HL-60 (cell line): ENCODE measurements around the gene CCDC88C.

Source experiments
- DNase-seq, 2 experiments: peaks; one replicate each; pipeline ENCODE4 v3.0.0-alpha.2; 2010 to 2020; ENCODE audit warnings: low read depth in 1 of 2, low spot score in 1 of 2
- H3K27ac ChIP-seq: fragments of 250-450 bp; sonication (Bioruptor Pico); replicated peaks from 2 replicates; pipeline ENCODE4 v1.5.1; 2020; ENCODE audit warnings: mild to moderate bottlenecking, moderate library complexity
- H3K27me3 ChIP-seq: fragments of 250-450 bp; sonication (Bioruptor Pico); 2 replicates; pipeline ENCODE4 v1.5.1; 2021; ENCODE audit warnings: mild to moderate bottlenecking, moderate library complexity; ENCODE audit not compliant: insufficient read depth, poor library complexity, severe bottlenecking
- H3K4me3 ChIP-seq: replicated peaks from 2 replicates; pipeline ENCODE4 v1.5.1; 2011; ENCODE audit warnings: mild to moderate bottlenecking, control low read depth, low read length; ENCODE audit not compliant: insufficient read depth
- GABPA ChIP-seq: IDR thresholded peaks from 2 replicates; pipeline ENCODE4 v1.6.1; 2012; ENCODE audit warnings: low read depth
- POLR2AphosphoS5 ChIP-seq: IDR thresholded peaks from 2 replicates; pipeline ENCODE4 v1.6.1; 2012; ENCODE audit warnings: low read depth
- SPI1 ChIP-seq: IDR thresholded peaks from 2 replicates; pipeline ENCODE4 v1.6.1; 2012; ENCODE audit warnings: low read depth, mild to moderate bottlenecking, borderline replicate concordance
- TF ChIP-seq, protein P1 (sequence below): IDR thresholded peaks from one replicate; pipeline ENCODE4 v1.5.1; 2011; ENCODE audit warnings: low read length, control low read depth, inconsistent platforms; ENCODE audit not compliant: insufficient read depth
- TF ChIP-seq, protein P2 (sequence below): IDR thresholded peaks from 2 replicates; pipeline ENCODE4 v1.6.1; 2012; ENCODE audit warnings: low read depth; ENCODE audit not compliant: insufficient replicate concordance

Gene CCDC88C

DNA sequence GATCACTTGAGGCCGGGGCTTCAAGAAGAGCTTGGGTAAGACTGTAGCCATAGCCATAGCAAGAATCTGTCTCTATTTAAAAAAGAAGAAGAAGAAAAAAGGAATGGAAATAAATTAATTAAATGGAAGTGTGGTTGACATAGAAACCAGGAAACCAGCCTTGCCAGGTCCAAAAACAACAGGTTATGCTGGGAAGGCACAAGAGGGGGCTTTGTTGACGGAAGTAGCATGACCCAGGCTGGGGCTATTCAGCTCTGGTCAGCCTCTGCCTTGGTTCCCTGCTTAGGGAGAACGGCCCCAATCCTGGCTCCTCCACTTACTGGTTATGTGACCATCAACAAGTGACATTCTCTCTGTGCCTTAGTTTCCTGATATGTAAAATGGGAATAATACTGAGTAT lies 158.7 kb downstream of the CCDC88C start:
- DNase-seq, result no peak
- TF ChIP-seq, protein P1, sequence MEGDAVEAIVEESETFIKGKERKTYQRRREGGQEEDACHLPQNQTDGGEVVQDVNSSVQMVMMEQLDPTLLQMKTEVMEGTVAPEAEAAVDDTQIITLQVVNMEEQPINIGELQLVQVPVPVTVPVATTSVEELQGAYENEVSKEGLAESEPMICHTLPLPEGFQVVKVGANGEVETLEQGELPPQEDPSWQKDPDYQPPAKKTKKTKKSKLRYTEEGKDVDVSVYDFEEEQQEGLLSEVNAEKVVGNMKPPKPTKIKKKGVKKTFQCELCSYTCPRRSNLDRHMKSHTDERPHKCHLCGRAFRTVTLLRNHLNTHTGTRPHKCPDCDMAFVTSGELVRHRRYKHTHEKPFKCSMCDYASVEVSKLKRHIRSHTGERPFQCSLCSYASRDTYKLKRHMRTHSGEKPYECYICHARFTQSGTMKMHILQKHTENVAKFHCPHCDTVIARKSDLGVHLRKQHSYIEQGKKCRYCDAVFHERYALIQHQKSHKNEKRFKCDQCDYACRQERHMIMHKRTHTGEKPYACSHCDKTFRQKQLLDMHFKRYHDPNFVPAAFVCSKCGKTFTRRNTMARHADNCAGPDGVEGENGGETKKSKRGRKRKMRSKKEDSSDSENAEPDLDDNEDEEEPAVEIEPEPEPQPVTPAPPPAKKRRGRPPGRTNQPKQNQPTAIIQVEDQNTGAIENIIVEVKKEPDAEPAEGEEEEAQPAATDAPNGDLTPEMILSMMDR, result no peak
- no peak for TF ChIP-seq SPI1
- no peak for TF ChIP-seq GABPA
- TF ChIP-seq POLR2AphosphoS5, result no peak
- TF ChIP-seq, protein P2, sequence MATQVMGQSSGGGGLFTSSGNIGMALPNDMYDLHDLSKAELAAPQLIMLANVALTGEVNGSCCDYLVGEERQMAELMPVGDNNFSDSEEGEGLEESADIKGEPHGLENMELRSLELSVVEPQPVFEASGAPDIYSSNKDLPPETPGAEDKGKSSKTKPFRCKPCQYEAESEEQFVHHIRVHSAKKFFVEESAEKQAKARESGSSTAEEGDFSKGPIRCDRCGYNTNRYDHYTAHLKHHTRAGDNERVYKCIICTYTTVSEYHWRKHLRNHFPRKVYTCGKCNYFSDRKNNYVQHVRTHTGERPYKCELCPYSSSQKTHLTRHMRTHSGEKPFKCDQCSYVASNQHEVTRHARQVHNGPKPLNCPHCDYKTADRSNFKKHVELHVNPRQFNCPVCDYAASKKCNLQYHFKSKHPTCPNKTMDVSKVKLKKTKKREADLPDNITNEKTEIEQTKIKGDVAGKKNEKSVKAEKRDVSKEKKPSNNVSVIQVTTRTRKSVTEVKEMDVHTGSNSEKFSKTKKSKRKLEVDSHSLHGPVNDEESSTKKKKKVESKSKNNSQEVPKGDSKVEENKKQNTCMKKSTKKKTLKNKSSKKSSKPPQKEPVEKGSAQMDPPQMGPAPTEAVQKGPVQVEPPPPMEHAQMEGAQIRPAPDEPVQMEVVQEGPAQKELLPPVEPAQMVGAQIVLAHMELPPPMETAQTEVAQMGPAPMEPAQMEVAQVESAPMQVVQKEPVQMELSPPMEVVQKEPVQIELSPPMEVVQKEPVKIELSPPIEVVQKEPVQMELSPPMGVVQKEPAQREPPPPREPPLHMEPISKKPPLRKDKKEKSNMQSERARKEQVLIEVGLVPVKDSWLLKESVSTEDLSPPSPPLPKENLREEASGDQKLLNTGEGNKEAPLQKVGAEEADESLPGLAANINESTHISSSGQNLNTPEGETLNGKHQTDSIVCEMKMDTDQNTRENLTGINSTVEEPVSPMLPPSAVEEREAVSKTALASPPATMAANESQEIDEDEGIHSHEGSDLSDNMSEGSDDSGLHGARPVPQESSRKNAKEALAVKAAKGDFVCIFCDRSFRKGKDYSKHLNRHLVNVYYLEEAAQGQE, result no peak
- Histone ChIP-seq H3K27me3 (no peaks in the 10 kb centered on the region), H3K27ac (no peak overlapping the region), H3K4me3 (no peak overlapping the region)

DNA sequence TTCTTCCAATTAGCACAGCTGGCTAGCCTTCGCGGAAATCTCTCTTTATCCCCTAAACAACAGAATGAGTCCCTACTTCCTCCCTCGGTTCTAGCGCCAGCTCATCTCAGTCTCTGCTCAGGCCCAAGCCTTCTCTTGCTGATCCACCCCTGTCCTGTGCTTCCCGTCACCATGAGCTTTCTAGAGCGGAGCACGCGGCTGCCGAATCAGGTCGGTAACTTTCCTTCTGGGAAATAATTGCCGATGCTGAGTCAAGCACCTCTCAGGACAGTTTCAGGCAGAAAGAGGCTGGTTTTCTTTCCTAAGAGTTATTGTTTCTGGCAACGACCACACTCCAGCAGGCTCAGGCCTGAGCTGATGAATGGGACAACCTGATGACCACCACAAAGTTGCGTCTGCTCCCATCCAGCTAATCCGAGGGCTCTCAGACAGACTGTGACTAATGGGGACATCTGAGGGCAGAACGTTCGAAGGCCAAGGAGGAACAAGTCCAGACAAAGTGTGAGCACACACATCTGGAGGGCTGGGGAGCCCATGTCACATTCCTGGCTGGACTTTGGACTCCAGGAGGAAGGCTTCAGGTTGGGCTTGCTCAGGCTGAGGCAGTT lies 159.5 kb downstream of the CCDC88C start:
- no peak for DNase-seq
- no peak overlapping the region for H3K27ac ChIP-seq
- H3K4me3 ChIP-seq, result no peak overlapping the region
- no peak for TF ChIP-seq GABPA
- no peak for TF ChIP-seq SPI1
- no peak for TF ChIP-seq POLR2AphosphoS5
- H3K27me3 ChIP-seq, result no peaks in the 10 kb centered on the region

DNA sequence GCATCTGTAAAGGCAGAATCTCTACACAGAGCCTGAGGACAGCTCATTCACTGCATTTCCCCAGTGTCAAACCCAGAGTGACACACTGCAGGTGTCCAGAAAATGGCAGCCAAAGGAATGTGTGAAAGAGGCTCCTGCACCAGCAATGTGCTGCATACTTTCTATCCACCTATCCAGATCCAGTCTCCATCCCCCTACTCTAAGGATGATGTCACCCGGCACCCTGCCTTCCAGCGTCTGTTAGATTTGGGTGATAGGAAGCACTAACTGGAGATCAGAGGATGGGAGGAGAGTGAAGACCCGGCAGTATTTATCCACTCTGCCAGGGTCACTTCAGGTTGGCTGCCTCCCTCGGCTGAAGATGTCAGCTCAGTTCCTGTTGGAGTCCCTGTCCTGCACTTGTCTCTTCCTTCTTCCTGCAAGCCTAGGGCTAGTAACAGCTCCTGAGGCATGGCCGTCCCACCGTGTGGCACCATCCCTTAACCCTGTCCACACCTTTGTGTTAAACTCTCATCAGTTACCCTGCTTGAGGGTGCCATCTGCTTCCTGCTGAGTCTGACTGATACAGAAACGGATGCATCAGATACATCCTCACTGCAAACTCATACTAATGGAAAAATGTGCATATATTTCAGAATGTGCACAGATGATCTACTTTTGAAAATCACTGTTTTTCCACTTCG lies 160.2 kb downstream of the CCDC88C start:
- H3K27me3 ChIP-seq, result no peaks in the 10 kb centered on the region
- no peak for DNase-seq
- no peak overlapping the region for H3K4me3 ChIP-seq
- TF ChIP-seq SPI1, result no peak
- no peak for TF ChIP-seq GABPA
- TF ChIP-seq POLR2AphosphoS5, result no peak
- TF ChIP-seq, protein P2, result no peak
- TF ChIP-seq, protein P1, result no peak
- no peak overlapping the region for H3K27ac ChIP-seq

DNA sequence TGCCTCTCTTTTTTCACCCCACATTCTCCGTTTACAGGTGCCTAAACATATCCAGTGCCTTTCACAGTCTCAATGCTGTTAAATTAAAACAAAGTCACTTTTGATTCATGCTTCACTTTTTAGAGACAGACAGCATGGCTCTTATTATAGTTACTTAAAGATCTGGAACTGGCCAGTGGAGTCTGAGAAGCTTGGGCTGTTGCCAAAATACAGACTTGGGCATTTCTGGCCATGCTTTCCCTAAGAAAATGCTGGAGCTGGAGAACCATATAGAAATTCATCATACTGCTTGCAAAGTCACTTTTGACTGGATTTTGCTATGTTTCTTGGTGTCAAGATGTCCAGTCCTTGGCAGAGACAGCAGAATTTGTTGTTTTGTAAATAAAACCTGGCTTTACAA lies 161.0 kb downstream of the CCDC88C start:
- DNase-seq, result no peak
- Histone ChIP-seq H3K4me3 (no peak overlapping the region), H3K27me3 (no peaks in the 10 kb centered on the region), H3K27ac (no peak overlapping the region)
- TF ChIP-seq, protein P2, result no peak
- no peak for TF ChIP-seq POLR2AphosphoS5
- TF ChIP-seq, protein P1, result no peak
- TF ChIP-seq SPI1, result no peak
- no peak for TF ChIP-seq GABPA
